ENCODE results near the gene AMT.

GRCh38 chr3:49454898-49455681, 32.8 kb upstream of the AMT start:
- TF ChIP-seq CTCF (IDR thresholded peaks at IDR 0.05) = no peak
- TF ChIP-seq POLR2A (IDR thresholded peaks at IDR 0.05) = no peak
